Myocyte (in vitro differentiated cells): ENCODE measurements around the gene PPP6R3. TPM values are rescaled to one million over a fixed set of nuclear protein-coding genes. Genes with fewer than 3 reads are reported as not detected.

Experiments
- DNase-seq: peaks from one replicate; pipeline ENCODE4 v3.0.0-alpha.2; 2012; ENCODE audit warnings: low read depth
- total RNA-seq: library from RNA; depleted of rRNA; stranded (reverse); fragments of >200 nt; gene quantifications from 2 replicates; pipeline ENCODE4 v1.2.3, GENCODE V29; 2014

PPP6R3 gene
- total RNA-seq, 1 donor from 2014 or later: 101 TPM

DNA sequence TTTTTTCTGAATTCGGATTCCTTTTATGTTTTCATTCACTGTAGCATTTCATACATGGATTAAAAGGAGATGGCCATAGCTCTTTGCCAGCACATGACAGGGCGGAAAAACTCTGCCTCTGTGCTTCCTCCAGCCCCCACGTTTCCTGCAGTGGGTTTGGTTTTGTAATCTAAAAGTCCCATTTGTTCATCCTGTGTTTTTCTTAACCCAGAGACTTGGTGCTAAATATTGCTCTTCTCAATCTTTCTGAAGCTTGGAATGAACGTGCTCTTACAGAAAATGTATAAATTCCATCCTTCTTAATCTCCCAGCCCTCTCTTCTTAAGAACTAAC, 89.9 kb downstream of the PPP6R3 start:
- no peak for DNase-seq

DNA sequence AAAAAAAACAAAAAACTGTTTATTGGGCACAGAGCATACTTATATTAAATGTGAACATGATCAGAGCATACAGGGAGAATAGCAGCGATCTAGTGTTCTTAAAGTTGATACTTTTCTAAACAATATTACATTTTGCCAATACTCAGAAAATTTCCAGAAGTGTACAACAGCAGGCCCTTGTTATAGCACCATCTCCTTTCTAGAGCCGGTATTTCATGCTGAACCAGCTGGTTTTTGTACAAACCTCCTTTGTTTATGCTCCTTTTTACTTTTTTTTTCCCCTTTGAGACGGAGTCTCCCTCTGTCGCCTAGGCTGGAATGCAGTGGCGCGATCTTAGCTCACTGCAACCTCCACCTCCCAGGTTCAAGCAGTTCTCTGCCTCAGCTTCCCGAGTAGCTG, 90.7 kb downstream of the PPP6R3 start:
- DNase-seq: no peak

- no peak for DNase-seq
Observed at GRCh38 chr11:68551777-68552176, 91.2 kb downstream of the PPP6R3 start.

DNA sequence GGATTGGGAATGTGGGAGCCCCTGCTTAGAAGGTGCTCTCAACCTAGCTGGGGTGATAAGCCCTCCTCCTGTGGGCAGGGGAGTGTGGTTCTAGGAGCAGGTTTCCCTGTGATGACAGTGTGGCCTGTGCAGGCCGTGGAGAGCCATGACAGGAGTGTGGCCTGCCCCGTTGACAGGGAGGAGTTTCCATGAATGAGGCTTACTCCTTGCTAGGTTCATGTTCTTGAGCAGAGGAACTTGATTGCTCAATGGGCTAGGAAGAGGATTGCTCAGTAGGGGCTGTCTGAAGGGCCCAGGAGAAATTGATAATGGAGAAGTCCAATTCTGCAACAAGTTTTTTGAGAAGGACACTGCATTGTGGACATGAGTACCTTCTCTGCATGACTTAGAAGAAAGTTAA, 92.0 kb downstream of the PPP6R3 start:
- DNase-seq: no peak

DNA sequence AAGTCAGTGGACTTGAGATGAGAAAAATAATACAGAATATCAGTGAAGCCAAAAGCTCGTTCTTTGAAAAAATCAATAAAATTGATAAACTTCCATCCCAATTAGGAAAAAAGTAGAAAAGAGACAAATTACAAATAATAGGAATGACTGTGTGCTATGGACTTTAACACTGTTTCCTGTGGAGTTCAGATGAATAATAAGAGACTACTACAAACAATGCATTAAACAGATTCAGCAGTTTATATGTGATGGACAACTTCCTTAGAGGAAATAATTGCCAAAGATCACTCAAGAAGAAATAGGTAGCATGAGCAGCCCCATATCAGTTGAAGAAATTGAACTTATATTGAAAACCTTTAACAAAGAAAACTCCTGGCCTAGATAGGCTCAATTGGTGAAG, 99.7 kb downstream of the PPP6R3 start:
- no peak for DNase-seq

GRCh38 chr11:68563454-68563853, 102.9 kb downstream of the PPP6R3 start:
- no peak for DNase-seq

DNA sequence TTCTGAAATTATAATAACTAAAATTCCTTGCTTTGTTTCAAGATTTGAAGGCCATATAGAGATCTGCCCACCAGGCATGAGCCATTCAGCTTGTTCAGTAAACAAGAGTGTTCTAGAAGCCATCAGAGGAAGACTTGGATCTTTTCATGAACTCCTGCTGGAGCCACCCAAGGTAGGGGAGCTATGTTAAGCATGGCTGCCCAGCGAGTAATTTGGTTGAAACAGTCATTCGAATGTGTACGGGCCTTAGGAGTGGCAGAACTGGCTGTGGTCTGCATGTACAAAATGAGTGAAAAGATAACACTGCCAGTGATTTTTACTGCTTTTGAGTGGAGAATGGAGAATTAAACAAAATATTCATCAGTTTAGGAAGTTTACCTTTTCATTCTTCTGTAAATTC, 103.7 kb downstream of the PPP6R3 start:
- no peak for DNase-seq

DNA sequence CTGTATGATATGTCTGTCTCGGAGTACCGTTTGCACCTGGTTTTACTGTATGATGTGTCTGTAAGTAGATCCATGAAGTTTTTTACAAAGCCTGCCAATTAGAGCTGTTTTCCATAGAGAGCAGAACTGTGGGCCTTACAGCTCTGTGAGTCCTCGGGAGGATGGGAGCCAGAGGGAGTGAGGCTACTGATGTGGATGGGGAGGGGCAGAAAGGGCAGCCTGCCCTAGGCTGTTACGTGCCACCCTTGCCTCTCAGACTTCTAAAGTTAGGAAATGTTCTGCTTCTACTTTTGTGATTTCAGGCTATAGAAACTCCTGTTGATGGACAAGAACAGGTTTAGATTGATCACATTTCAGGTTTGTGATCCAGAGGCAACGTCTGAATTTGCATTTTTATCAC, 105.2 kb downstream of the PPP6R3 start:
- no peak for DNase-seq

- no peak for DNase-seq
Observed at GRCh38 chr11:68567553-68567952, 107.0 kb downstream of the PPP6R3 start.

- peak; percentile 53 for DNase-seq
Observed at GRCh38 chr11:68569357-68569756, 108.8 kb downstream of the PPP6R3 start.

DNA sequence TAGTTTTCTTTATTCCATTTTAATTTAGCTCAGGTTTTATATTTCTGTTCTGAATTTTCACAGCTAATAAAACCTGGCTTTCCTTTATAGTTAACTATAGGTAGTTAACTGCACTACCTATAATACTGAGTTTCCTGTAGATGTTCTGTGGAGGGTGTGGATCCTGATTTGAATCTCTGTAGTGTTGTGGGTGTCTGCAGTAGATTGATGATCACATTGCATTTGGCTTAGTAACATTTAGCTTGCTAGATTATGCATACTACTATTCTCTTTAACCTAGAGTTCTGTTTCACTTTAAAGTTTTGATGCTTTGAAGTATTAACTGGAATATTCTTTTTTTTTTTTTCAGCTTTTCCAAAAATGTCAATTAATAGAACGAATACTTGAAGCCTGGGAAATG, 110.1 kb downstream of the PPP6R3 start:
- no peak for DNase-seq

- DNase-seq: no peak
Observed at GRCh38 chr11:68574308-68574707, 113.8 kb downstream of the PPP6R3 start.

DNA sequence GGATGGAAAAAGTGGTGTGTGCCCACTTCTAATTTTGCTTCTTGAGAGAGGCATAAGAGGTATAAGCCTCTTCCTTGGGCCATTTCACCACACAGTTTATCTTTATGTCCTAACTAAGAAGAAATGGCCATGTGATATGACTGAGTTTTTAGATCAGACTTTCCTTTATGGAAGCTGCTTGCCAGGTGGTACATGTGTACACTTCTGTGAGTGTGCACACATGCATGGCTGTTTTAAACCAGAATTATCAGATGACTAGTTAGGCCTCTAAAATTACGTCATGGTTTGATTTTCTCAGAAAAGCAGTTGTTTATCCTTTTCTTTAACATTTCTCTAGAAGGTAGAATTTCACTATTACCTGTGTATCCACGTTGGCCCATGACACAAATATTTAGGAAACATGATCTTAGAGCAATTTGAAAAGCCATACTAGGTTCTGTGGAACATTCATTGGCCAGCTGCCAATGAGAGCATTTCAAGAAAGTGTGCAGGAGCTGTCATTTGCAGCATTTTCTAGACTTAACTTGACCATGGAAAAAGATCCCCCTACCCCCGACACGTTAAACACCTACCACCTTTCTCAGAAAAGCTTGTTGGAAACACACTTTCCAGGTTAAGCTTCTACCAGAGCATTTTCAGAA, 114.6 kb downstream of the PPP6R3 start:
- no peak for DNase-seq

DNA sequence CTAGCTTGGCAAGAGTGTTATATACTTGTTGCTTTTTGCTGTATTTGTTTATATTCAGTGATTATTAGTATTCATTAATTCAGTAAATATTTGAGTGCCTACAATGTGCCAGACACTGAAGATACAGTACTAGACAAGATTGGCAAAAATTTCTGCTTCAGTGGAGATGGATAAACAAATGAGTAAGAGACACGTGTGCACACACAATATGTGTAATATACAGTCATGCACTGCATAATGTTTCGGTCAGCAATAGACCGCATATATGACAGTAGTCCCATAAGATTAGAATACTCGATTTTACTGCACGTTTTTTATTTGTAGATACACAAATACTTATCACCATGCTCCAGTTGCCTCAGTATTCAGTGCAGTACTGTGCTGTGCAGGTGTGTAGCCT, 118.9 kb downstream of the PPP6R3 start:
- no peak for DNase-seq

GRCh38 chr11:68581439-68581838, 120.9 kb downstream of the PPP6R3 start:
- peak; percentile 57 for DNase-seq

- DNase-seq: no peak
Observed at GRCh38 chr11:68581901-68582300, 121.3 kb downstream of the PPP6R3 start.

- no peak for DNase-seq
Observed at GRCh38 chr11:68582416-68583040, 122.0 kb downstream of the PPP6R3 start.

DNA sequence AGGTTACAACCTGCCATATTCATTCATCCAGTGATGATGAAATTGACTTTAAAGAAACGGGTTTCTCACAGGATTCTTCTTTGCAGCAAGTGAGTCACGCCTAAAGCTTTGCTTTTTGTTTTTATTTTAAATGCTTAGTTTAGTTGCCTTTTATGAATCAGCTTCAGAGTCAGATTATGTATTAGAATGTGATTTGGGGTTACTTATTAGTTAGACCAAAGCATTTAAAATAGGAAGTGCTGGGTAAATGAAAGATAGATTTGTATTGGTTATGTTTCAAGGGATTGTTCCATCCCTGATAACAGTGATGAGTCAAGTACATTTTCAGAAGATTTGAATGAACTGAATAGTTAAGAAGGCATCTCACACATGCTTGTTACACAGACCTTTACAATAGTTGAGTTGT, 122.5 kb downstream of the PPP6R3 start:
- no peak for DNase-seq

GRCh38 chr11:68584097-68584496, 123.5 kb downstream of the PPP6R3 start:
- DNase-seq: no peak

- no peak for DNase-seq
Observed at GRCh38 chr11:68584991-68585524, 124.5 kb downstream of the PPP6R3 start.

DNA sequence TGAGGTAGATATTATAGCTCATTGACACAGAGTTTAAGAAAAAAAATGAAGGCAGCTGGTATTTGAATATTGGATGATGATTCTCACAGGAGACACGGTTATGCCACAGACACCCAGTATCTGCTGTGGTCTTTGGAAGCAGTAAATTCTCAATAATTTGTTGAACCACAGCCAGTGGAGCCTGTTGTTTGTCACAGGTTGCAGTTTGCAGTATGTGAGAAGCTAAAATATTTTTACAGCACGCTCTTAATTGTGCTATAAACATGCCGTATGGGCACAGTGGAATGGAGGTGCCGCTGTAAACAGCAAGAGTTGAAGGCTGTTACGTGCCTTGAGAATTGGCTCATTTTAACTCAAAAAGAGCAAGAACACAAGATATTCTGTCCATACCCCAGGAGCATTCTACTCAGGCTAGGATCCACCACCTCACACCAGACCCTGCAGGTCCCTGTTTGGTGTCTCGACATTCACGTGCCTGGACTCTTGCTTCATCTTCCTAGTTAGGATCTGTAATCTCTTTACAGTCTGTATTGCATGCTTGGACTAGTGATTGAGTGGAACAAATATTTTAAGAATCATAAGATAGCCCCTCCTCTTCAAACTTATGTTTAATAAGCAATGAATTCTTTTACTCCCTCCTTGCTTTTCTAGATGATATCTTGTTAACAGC, 129.1 kb downstream of the PPP6R3 start:
- DNase-seq: no peak

- DNase-seq: no peak
Observed at GRCh38 chr11:68591719-68592118, 131.2 kb downstream of the PPP6R3 start.

- DNase-seq: no peak
Observed at GRCh38 chr11:68593441-68593840, 132.9 kb downstream of the PPP6R3 start.
